NCI-H2171 (cell line): Measurements from ENCODE around the gene EPHA1.
"Not testable (repeated sequence)": the region's sequence is repeated elsewhere in the genome, so short reads cannot be mapped to it uniquely, and the experiment has no call there.

ENCODE experiments used
- DNase-seq: peaks from one replicate; lab custom pipeline; 2025; lab: John Stamatoyannopoulos, UW

EPHA1 gene

GRCh38 chr7:143402233-143402632 is 6.4 kb downstream of the EPHA1 start:
- not testable (repeated sequence) for DNase-seq

GRCh38 chr7:143401265-143401664 is 7.4 kb downstream of the EPHA1 start:
- DNase-seq = no peak

GRCh38 chr7:143399642-143400041 is 9.0 kb downstream of the EPHA1 start:
- no peak for DNase-seq

DNA sequence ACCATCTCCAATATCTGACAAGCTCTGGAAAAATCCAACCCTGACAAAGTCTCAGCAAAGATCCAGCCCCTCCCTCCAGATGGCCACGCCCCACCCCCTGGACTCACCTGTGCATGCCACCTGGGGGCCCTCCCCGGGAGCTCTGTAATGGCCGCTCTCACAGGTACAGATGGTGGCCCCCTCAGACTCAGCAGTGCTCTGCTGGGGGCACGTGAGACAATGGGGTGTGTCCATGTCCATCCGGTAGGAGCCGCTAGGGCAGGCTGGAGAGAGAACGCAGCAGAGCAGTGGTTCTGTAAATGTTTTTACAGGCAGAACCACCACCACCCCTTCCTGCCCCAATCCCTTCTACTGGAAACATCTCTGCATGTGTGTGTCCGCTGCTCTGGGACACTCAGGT is 9.5 kb downstream of the EPHA1 start:
- DNase-seq = no peak

- no peak for DNase-seq
Observed at GRCh38 chr7:143398616-143399015, 10.0 kb downstream of the EPHA1 start.

- DNase-seq = no peak
Observed at GRCh38 chr7:143397710-143398530, 10.7 kb downstream of the EPHA1 start.

DNA sequence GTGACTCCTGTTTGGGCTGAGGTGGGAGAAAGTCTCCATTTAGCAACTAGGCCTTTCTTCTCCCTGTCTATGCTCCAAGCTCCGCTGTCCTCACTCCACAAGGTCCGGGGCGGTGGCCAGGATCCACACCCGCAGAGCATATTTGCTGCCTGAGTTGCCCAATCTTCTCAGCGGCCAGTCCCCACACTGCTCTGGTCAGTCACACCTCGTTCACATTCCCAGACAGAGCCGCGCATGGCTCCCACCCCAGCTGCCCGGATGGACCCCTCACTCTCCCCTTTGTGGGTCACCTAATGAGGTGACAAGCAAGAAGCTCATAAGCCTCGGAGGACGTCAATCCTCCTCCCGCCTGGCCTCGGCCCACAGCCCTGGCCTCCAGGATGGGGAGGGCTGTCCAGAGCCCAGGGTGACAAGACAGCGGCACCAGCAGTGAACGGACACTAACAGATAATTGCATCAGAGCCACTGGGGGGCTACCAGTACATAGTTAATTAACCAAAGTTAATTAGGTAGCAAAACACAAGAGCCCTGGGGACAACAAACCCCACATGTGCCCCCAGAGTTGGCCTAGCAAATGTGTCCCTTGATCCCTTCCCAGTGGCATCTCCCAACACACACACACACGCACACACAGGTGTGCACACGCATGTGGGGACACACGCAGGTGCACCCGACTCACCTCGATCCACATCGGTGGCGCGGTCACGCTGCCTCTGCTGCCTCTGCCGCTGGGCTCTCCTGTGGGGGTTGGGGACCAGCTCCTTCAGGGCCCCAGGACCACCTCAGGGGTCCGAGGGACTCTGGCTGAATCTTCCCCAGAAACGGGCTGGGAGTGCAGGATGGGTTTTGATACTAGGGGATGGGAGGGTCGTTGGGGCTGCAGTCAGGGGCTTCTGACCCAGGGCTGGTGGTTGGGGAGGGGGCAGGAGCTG is 11.8 kb downstream of the EPHA1 start:
- no peak for DNase-seq

DNA sequence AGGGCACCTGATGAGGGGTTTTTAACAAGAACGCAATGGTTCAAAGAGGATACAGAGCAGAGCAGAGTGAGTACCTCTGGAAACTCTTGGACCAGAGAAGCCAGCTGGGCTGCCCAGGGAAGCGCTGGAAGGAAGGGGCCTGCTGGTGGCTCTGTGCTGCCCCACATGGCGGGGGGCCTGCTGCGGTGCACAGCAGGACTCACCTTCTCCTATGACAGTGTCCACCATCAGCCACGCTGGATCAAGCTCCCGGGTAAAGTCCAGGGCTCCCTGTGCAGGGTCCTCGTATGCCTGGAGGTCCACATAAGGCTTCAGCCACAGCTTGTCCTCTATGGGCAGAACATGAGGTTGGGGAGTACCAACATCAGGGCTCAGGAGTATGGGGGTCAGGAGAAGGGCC is 12.5 kb downstream of the EPHA1 start:
- no peak for DNase-seq

GRCh38 chr7:143395187-143396149 is 13.2 kb downstream of the EPHA1 start:
- DNase-seq = no peak

GRCh38 chr7:143394777-143395176 is 13.9 kb downstream of the EPHA1 start:
- no peak for DNase-seq

- DNase-seq = no peak
Observed at GRCh38 chr7:143394068-143394467, 14.6 kb downstream of the EPHA1 start.

- DNase-seq = no peak
Observed at GRCh38 chr7:143393267-143394041, 15.2 kb downstream of the EPHA1 start.

DNA sequence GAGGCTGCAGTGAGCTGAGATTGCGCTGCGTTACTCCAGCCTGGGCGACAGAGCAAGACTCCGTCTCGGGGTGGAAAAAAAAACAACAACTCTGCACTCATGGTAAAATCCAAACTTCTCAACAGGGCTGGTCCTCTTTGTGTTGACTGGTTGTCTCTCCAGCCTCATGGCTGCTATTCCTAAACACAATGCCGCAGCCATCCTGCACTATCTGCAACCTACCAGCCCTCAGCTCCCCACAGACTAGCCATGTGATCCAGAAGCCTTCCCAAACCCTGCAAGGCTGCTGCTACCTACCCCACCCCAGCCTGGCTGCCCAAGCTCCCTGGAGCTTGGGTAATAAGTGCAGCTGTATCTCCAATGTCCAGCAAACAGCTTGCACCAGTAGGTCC is 15.8 kb downstream of the EPHA1 start:
- DNase-seq = no peak

DNA sequence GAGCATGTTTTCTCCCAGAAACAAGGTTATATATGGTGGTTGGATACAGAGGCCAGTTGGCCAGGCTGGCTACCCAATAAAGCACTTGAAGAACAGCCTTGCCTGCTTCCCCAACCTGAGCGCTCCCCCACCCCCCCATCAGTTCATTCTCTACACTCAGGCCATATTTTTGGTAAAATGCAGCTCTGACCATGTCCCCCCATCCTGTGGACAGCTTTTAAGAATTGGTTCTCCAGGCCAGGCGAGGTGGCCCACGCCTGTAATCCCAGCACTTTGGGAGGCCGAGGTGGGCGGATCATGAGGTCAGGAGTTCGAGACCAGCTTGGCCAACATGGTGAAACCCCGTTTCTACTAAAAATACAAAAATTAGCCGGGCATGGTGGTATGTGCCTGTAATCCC is 16.2 kb downstream of the EPHA1 start:
- not testable (repeated sequence) for DNase-seq

DNA sequence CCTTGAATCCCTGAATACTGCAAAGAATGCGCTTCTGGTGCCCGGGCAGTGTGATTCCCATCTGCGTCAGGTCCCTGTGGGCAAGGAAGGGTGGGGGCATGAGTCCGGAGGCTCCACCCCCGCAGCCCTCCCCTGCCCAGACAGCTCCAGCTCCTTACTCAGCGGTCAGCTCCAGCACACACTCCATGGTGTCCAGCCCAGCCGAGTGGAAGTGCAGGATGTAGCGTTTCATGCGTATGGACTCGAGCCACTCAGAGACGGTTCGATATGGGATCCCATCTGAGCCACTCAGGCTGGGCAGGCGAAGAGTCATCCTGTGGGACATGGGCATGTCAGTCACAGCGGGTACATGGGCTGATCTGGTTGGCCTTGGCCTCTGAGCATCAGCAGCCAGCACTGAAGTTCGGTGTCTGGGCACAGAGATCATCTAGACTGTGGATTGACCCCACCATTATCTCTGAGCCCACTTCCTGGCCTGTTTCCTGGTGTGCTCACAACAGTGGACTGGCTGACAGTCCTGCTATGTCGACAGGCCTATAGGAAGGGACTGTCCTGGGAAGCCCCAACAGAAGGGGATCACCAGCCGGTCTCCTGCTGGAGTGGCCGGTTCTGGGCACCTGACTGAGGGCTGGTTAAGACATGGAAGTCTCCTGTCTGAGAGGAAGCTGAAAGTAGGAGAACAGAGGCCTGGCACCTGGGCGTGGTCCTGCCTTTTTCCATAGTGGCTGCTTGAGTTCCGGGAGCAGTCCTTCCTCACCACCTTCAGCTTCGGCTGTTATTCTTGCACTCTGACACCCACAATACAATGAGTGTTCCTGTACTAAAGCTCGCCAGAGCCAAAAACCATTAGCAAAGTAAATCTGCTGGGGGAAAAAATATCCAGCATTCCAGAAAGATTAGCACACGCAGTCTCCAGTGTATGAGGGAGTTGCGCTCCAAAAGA is 16.9 kb downstream of the EPHA1 start:
- no peak for DNase-seq

GRCh38 chr7:143390773-143391317 is 17.8 kb downstream of the EPHA1 start:
- no peak for DNase-seq

DNA sequence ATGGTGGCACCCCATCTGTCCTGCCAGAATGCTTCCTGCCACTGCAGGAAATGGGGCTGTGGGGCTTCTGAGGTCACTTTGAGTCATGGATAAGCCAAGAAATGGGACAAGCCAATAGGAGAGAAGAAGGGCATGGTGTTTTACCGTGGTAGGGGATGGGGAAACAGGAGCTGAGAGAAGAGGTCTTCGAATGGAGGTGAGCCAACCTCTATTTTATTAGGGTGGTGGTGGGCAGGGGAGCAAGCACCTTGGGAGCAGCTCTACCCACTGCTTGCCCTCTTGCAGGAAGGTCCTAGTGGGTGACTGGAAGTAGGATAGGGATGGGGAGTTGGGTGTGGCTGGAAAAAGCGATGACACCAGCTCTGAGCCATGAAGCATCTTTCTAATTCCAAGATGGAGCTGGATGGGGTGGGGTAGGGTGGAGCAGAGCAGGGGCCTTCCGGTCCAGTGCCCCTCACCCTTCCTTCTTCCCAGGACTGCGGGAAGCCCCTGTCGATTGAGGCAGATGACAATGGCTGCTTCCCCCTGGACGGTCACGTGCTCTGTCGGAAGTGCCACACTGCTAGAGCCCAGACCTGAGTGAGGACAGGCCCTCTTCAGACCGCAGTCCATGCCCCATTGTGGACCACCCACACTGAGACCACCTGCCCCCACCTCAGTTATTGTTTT is 18.4 kb downstream of the EPHA1 start:
- DNase-seq = no peak

DNA sequence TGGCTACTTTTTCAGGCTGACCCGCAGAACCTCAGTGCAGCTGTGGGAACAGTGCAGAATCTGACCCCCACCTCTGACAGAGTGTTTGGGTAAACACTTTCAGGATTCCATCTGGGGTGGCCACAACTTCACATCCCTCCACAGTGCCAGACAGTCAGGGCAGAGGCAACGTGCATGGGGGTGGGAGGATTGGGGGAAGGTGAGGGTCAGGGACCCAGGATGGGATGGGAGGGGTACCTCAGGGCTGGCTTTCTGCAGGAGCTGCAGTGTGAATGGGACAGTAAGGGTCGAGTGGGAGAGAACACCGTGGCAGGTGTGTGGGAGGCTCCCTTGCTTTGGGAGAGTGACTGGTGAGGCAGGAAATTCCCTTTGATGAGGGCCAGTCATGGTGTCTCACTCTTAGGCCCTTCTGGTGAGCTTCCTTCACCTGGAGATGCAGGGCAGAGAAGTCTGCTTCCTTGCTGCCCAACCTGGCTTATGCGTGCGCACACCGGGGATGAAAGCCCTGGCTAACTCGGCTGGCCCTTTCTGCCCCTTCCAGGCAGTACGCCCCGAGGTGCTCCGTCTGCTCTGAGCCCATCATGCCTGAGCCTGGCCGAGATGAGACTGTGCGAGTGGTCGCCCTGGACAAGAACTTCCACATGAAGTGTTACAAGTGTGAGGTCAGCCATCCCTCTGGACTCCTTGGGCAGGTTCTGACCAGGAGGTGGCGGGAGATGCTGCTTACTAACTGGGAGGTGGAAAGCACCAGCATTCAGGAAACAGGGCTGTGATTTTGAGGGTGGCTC is 19.1 kb downstream of the EPHA1 start:
- no peak for DNase-seq
